Glomerular visceral epithelial cell (primary cell): ENCODE measurements around the gene OR10A3.

ENCODE experiments used
- DNase-seq: peaks from one replicate; pipeline ENCODE4 v3.0.0-alpha.2; 2016; ENCODE audit errors: extremely low spot score

Gene OR10A3

GRCh38 chr11:7892059-7892699 is 49.3 kb downstream of the OR10A3 start:
- no peak for DNase-seq

- peak; percentile 13 for DNase-seq
Observed at GRCh38 chr11:7890417-7891172, 50.9 kb downstream of the OR10A3 start.

GRCh38 chr11:7889985-7890384 is 51.5 kb downstream of the OR10A3 start:
- DNase-seq: no peak
